Retinal pigment epithelial cell (primary cell): ENCODE measurements around the gene AP4M1.

Experiments
- DNase-seq: peaks from one replicate; pipeline ENCODE4 v3.0.0-alpha.2; 2010; ENCODE audit warnings: low read depth
- H3K4me3 ChIP-seq: 2 replicates; pipeline ENCODE4 v1.5.1; 2011; ENCODE audit warnings: mild to moderate bottlenecking, low read length, control low read depth, moderate library complexity
- CTCF ChIP-seq: conservative IDR thresholded peaks from 2 replicates; pipeline ENCODE4 v1.5.1; 2011; ENCODE audit warnings: low read depth, low read length, control low read depth, inconsistent platforms

The AP4M1 gene

GRCh38 chr7:100147278-100147677, 45.8 kb downstream of the AP4M1 start:
- TF ChIP-seq CTCF = no peak
- H3K4me3 ChIP-seq = no peak overlapping the region

GRCh38 chr7:100148225-100148558, 46.7 kb downstream of the AP4M1 start:
- no peak for TF ChIP-seq CTCF
- no peak for DNase-seq
- H3K4me3 ChIP-seq = peak overlapping the region; percentile 53

More at GRCh38 chr7:100147278-100147677, 45.8 kb downstream of the AP4M1 start:
- DNase-seq = no peak

- peak within 1 kb of the TSS; percentile 98 for H3K4me3 ChIP-seq
- DNase-seq = peak; percentile 98
- peak; percentile 8 for TF ChIP-seq CTCF
These were observed 47.3 kb downstream of the AP4M1 start, which contains the start of gene LAMTOR4 for GRCh38 chr7:100148559-100149328. Gene LAMTOR4 (plus strand): TSS chr7:100148918. CDS start chr7:100148973, 55 bp downstream.

- TF ChIP-seq CTCF = no peak
- no peak overlapping the region for H3K4me3 ChIP-seq
These were observed 51.0 kb downstream of the AP4M1 start for GRCh38 chr7:100152404-100152803.

GRCh38 chr7:100152937-100153666, 51.7 kb downstream of the AP4M1 start:
- H3K4me3 ChIP-seq = no peak overlapping the region
- no peak for DNase-seq
- TF ChIP-seq CTCF = no peak

More at GRCh38 chr7:100152404-100152803, 51.0 kb downstream of the AP4M1 start:
- no peak for DNase-seq

GRCh38 chr7:100153708-100154535, 52.5 kb downstream of the AP4M1 start:
- DNase-seq = no peak
- no peak for TF ChIP-seq CTCF
- H3K4me3 ChIP-seq = no peak overlapping the region
